ENCODE results near the gene CLDN3.

Gene CLDN3

DNA sequence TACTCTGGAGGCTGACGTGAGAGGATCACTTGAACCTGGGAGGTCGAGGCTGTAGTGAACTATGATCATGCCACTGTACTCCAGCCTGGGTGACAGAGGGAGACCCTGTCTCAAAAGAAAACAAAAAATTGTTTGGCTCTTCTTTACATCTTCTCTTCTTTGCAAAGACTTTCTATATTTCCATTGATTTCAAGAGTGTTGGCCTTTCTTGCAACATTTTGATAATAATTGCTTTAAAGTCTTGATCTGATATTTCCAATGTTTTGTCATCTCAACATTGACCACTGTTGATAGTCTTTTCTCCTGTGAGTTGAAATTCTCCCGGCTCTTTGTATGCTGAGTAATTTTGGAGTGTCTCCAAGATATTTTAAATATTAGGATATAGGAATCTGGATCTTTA lies 42.9 kb upstream of the CLDN3 start:
- Histone ChIP-seq H3K4me3 (ENCODE audit: low read length) (no peak overlapping the region), H3K36me3 (replicated peaks; ENCODE audit: insufficient read depth, low read length) (no peaks in the 10 kb centered on the region), H3K27me3 (replicated peaks; ENCODE audit: insufficient read depth, low read length) (peaks cover 3% of the 10 kb centered on the region; the same call in 1 of the 2 replicates), H3K9ac (ENCODE audit: low read length) (no peak overlapping the region), H3K79me2 (ENCODE audit: low read length) (no peaks in the 10 kb centered on the region), H4K20me1 (ENCODE audit: insufficient read depth, low read length) (no peaks in the 10 kb centered on the region), H2AFZ (ENCODE audit: low read length) (no peak overlapping the region), H3F3A (ENCODE audit: insufficient read depth, low read length) (no peaks in the 10 kb centered on the region), H3K9me2 (replicated peaks; ENCODE audit: insufficient read depth, low read length) (no peaks in the 10 kb centered on the region), H3K27ac (ENCODE audit: low read length) (no peak overlapping the region), H3K4me1 (ENCODE audit: low read length) (no peaks in the 10 kb centered on the region), H3K9me3 (replicated peaks; ENCODE audit: insufficient read depth, low read length) (no peaks in the 10 kb centered on the region), H3K4me2 (ENCODE audit: low read depth, low read length) (no peak overlapping the region)
- TF ChIP-seq, protein P1, sequence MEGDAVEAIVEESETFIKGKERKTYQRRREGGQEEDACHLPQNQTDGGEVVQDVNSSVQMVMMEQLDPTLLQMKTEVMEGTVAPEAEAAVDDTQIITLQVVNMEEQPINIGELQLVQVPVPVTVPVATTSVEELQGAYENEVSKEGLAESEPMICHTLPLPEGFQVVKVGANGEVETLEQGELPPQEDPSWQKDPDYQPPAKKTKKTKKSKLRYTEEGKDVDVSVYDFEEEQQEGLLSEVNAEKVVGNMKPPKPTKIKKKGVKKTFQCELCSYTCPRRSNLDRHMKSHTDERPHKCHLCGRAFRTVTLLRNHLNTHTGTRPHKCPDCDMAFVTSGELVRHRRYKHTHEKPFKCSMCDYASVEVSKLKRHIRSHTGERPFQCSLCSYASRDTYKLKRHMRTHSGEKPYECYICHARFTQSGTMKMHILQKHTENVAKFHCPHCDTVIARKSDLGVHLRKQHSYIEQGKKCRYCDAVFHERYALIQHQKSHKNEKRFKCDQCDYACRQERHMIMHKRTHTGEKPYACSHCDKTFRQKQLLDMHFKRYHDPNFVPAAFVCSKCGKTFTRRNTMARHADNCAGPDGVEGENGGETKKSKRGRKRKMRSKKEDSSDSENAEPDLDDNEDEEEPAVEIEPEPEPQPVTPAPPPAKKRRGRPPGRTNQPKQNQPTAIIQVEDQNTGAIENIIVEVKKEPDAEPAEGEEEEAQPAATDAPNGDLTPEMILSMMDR (IDR thresholded peaks at IDR 0.05; ENCODE audit: low read length), result no peak
- TF ChIP-seq EZH2 (optimal IDR thresholded peaks at IDR 0.05; ENCODE audit: low read depth, low read length), result no peak
- no peak for TF ChIP-seq EZH2phosphoT487 (IDR thresholded peaks at IDR 0.05; ENCODE audit: low read length)
- DNase-seq, result no peak

DNA sequence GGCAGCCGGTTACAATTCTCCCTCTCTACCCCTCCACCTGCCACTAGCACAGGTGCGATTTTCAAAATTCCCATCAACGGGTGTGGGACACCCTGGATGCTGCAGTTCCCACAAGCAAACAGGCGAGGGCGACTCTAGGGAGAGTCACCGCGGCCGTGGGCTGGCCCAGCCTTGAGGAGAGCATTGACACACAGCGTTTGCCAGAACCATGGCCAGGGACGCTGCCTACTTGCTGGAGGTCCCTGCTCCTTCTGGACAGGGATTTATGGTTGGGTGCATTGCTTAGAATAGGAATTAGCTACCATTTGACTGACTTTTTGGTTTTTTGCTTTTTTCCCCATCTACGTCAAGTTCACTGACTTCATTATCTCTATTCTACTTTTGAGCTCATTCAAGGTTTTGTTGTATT lies 41.7 kb upstream of the CLDN3 start:
- Histone ChIP-seq H3F3A (ENCODE audit: insufficient read depth, low read length) (no peaks in the 10 kb centered on the region), H4K20me1 (ENCODE audit: insufficient read depth, low read length) (no peaks in the 10 kb centered on the region), H3K9ac (ENCODE audit: low read length) (no peak overlapping the region), H2AFZ (ENCODE audit: low read length) (no peak overlapping the region), H3K27ac (ENCODE audit: low read length) (no peak overlapping the region), H3K27me3 (replicated peaks; ENCODE audit: insufficient read depth, low read length) (peaks cover 3% of the 10 kb centered on the region; the same call in 1 of the 2 replicates), H3K4me3 (ENCODE audit: low read length) (no peak overlapping the region), H3K4me2 (ENCODE audit: low read depth, low read length) (no peak overlapping the region), H3K79me2 (ENCODE audit: low read length) (no peaks in the 10 kb centered on the region), H3K4me1 (ENCODE audit: low read length) (no peaks in the 10 kb centered on the region), H3K9me3 (replicated peaks; ENCODE audit: insufficient read depth, low read length) (no peaks in the 10 kb centered on the region), H3K36me3 (replicated peaks; ENCODE audit: insufficient read depth, low read length) (no peaks in the 10 kb centered on the region), H3K9me2 (replicated peaks; ENCODE audit: insufficient read depth, low read length) (no peaks in the 10 kb centered on the region)
- TF ChIP-seq EZH2 (optimal IDR thresholded peaks at IDR 0.05; ENCODE audit: low read depth, low read length), result no peak
- no peak for TF ChIP-seq EZH2phosphoT487 (IDR thresholded peaks at IDR 0.05; ENCODE audit: low read length)
- TF ChIP-seq, protein P1 (IDR thresholded peaks at IDR 0.05; ENCODE audit: low read length), result peak; percentile 91
- peak; percentile 72 for DNase-seq

DNA sequence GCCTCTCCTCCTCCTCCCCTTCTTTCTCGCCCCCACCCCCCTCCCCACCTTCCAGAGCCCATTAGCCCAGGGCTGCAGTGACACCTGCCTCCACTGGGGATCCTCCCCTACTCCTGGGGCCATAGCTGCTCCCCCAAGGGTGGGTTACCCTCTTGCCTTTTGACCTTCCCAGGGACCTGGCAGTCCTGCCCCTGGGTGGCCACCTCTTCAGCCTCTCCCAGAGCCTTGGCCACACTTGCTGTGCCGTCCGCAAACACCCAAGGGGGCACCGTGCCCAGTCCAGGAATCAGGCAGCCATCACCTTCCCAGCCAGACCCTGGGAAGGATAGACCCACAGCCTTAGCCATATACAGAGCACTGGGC lies 40.9 kb upstream of the CLDN3 start:
- no peaks in the 10 kb centered on the region for H4K20me1 ChIP-seq (ENCODE audit: insufficient read depth, low read length)
- no peak overlapping the region for H3K27ac ChIP-seq (ENCODE audit: low read length)
- no peaks in the 10 kb centered on the region for H3F3A ChIP-seq (ENCODE audit: insufficient read depth, low read length)
- no peak overlapping the region for H2AFZ ChIP-seq (ENCODE audit: low read length)
- no peaks in the 10 kb centered on the region for H3K36me3 ChIP-seq (replicated peaks; ENCODE audit: insufficient read depth, low read length)
- H3K9me2 ChIP-seq (replicated peaks; ENCODE audit: insufficient read depth, low read length), result no peaks in the 10 kb centered on the region
- peaks cover 3% of the 10 kb centered on the region; the same call in 1 of the 2 replicates for H3K27me3 ChIP-seq (replicated peaks; ENCODE audit: insufficient read depth, low read length)
- TF ChIP-seq EZH2 (optimal IDR thresholded peaks at IDR 0.05; ENCODE audit: low read depth, low read length) (no peak), EZH2phosphoT487 (IDR thresholded peaks at IDR 0.05; ENCODE audit: low read length) (no peak)
- TF ChIP-seq, protein P1 (IDR thresholded peaks at IDR 0.05; ENCODE audit: low read length), result no peak
- no peak overlapping the region for H3K4me3 ChIP-seq (ENCODE audit: low read length)
- no peak overlapping the region for H3K4me2 ChIP-seq (ENCODE audit: low read depth, low read length)
- no peaks in the 10 kb centered on the region for H3K4me1 ChIP-seq (ENCODE audit: low read length)
- no peaks in the 10 kb centered on the region for H3K79me2 ChIP-seq (ENCODE audit: low read length)
- H3K9me3 ChIP-seq (replicated peaks; ENCODE audit: insufficient read depth, low read length), result no peaks in the 10 kb centered on the region
- DNase-seq, result no peak
- H3K9ac ChIP-seq (ENCODE audit: low read length), result no peak overlapping the region
